Activated CD4-positive, alpha-beta memory T cell treated with anti-CD3 and anti-CD28 coated beads, Interleukin-2, amount 10 ng/mL, durations not matched to agents 7 days and 5 days (primary cell): ENCODE data around the gene EFNB2. TPM values are rescaled to one million over a fixed set of nuclear protein-coding genes. Genes with fewer than 3 reads are reported as not detected.

Experiments
- CTCF ChIA-PET: fragments of 350-600 bp; sonication (Branson Sonifier 250); formaldehyde crosslinking; loops from one replicate; lab custom pipeline; 2021; ENCODE audit warnings: antibody characterized with exemption, inconsistent platforms; lab: Charles Lee
- POLR2A ChIA-PET: fragments of 350-600 bp; sonication (Branson Sonifier 250); formaldehyde crosslinking; loops from one replicate; lab custom pipeline; 2021; ENCODE audit warnings: antibody characterized with exemption; lab: Charles Lee
- DNase-seq: peaks from one replicate; pipeline ENCODE4 v3.0.0-alpha.2; 2020
- H3K27ac Mint-ChIP-seq: one replicate; pipeline ENCODE4 v1.8.0; 2021; ENCODE audit warnings: mild to moderate bottlenecking, mixed read lengths
- H3K27me3 Mint-ChIP-seq: one replicate; pipeline ENCODE4 v1.8.0; 2021; ENCODE audit warnings: mixed read lengths
- H3K36me3 Mint-ChIP-seq: one replicate; pipeline ENCODE4 v1.8.0; 2021; ENCODE audit warnings: low read depth, mixed read lengths
- H3K4me1 Mint-ChIP-seq: one replicate; pipeline ENCODE4 v1.8.0; 2021; ENCODE audit warnings: mixed read lengths
- H3K4me3 Mint-ChIP-seq: one replicate; pipeline ENCODE4 v1.8.0; 2021; ENCODE audit warnings: mild to moderate bottlenecking, mixed read lengths
- H3K9me3 Mint-ChIP-seq: one replicate; pipeline ENCODE4 v1.8.0; 2021; ENCODE audit warnings: mixed read lengths
- total RNA-seq, 2 experiments: library from RNA; stranded (reverse); gene quantifications; one replicate each; pipeline ENCODE4 v1.2.3, GENCODE V29; 2021

EFNB2 gene
- total RNA-seq, 2 experiments from 2014 or later = 0.13 TPM

- no peak for DNase-seq
- no peak overlapping the region for H3K27ac Mint-ChIP-seq
- POLR2A ChIA-PET = no interaction called here
- H3K4me1 Mint-ChIP-seq = no peaks in the 10 kb centered on the region
- no peaks in the 10 kb centered on the region for H3K36me3 Mint-ChIP-seq
- H3K27me3 Mint-ChIP-seq = peaks cover 39% of the 10 kb centered on the region
- CTCF ChIA-PET = no interaction called here
- H3K9me3 Mint-ChIP-seq = no peaks in the 10 kb centered on the region
- H3K4me3 Mint-ChIP-seq = no peak overlapping the region
These were observed 35.6 kb downstream of the EFNB2 start for GRCh38 chr13:106499896-106500295.

- H3K4me3 Mint-ChIP-seq = no peak overlapping the region
These were observed 36.3 kb downstream of the EFNB2 start for GRCh38 chr13:106499113-106499512.

DNA sequence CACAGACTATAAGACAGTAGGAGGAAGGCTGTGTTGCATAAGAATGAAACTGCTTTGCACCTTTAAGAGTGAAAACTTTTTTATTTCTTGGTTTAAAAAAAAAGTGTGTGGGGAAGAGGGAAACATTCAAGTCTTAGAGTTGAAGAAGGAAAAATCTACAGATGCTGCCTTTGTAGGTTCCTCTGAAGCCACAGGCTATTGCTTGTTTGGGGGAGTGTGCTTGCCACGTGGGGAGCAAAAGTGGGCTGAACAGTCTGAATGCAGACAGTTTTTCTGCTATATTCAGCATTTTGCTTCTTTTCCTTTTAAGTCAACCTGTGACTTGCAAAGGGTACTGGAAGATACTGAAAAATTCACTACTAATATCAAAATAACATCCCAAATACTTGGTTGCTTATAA, 36.9 kb downstream of the EFNB2 start:
- peaks cover 45% of the 10 kb centered on the region for H3K27me3 Mint-ChIP-seq
- H3K27ac Mint-ChIP-seq = no peak overlapping the region
- DNase-seq = no peak
- POLR2A ChIA-PET = no interaction called here
- no peaks in the 10 kb centered on the region for H3K36me3 Mint-ChIP-seq
- no peak overlapping the region for H3K4me3 Mint-ChIP-seq
- CTCF ChIA-PET = no interaction called here
- no peaks in the 10 kb centered on the region for H3K9me3 Mint-ChIP-seq
- peaks cover 5% of the 10 kb centered on the region for H3K4me1 Mint-ChIP-seq

More at GRCh38 chr13:106499113-106499512, 36.3 kb downstream of the EFNB2 start:
- ChIA-PET POLR2A (no interaction called here), CTCF (no interaction called here)
- Mint-ChIP-seq H3K4me1 (no peaks in the 10 kb centered on the region), H3K9me3 (no peaks in the 10 kb centered on the region), H3K27ac (no peak overlapping the region), H3K36me3 (no peaks in the 10 kb centered on the region), H3K27me3 (peaks cover 42% of the 10 kb centered on the region)
- no peak for DNase-seq

DNA sequence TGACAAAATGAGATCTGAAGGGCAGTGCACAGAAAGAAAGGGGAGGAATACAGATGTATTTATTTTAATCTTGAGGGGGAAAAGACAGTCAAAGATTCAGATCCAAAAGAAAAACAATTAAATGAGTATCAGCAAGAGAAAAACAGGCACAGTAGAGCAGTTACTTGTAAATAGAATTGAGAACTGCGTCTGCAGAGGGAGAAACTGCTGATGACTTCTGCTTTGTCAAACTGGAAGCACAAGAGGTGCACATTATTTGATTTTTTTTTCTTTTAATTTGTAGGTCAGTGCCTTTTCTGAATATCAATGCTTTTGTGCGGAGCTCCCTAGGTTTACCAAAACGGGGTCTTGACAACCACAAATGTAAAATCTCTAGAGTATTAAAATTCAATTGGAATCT, 37.3 kb downstream of the EFNB2 start:
- peaks cover 45% of the 10 kb centered on the region for H3K27me3 Mint-ChIP-seq
- H3K27ac Mint-ChIP-seq = no peak overlapping the region
- ChIA-PET CTCF (no interaction called here), POLR2A (no interaction called here)
- no peaks in the 10 kb centered on the region for H3K36me3 Mint-ChIP-seq
- H3K4me1 Mint-ChIP-seq = peaks cover 7% of the 10 kb centered on the region
- H3K4me3 Mint-ChIP-seq = no peak overlapping the region
- no peaks in the 10 kb centered on the region for H3K9me3 Mint-ChIP-seq
- no peak for DNase-seq

- ChIA-PET POLR2A (no interaction called here), CTCF (no interaction called here)
- Mint-ChIP-seq H3K27me3 (peaks cover 41% of the 10 kb centered on the region), H3K4me1 (peaks cover 9% of the 10 kb centered on the region), H3K27ac (no peak overlapping the region), H3K36me3 (no peaks in the 10 kb centered on the region), H3K9me3 (no peaks in the 10 kb centered on the region), H3K4me3 (no peak overlapping the region)
- no peak for DNase-seq
These were observed 38.4 kb downstream of the EFNB2 start for GRCh38 chr13:106497079-106497478.

DNA sequence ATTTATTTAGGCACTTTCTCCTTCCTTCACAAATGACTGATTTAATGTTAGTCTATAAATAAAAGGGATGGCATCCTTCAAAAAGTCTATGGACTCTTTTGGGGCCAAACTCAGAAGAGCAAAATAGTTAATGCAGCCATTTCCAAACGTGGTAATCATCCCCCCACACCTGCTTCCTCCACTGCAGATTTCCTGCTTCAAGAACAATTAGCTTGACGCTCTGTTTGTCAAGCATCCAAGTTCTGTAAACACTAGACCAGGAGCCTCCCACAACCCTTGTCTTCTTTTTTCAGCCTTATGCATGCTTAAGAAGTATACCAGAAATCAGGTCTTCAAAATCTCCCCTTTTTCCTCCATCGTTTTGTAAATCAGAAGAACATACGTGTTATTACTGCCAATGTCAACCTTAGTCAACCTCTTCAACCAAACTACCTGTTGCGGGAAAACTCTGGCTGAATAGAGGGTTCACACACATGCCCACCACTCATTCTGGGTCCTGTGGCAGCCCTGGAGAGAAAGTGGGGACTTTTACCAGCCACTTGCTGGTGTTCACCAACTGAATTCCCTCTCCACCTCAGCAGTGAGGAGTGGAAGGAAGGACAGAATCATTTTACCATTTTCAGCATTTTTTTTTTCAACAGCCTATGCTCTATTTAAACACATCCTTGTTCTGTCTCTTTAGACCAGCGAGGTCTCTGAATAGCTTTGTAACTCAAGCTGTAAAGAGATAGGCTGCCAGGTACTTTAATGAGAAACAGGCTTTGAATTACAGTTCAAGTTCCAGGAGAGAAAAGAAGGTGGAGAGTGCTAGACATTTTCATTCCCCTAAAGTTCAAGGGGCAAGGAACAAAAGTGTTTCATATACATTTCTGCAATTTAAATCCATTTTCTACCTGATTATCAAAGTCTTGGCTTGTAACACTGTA, 39.1 kb downstream of the EFNB2 start:
- H3K4me1 Mint-ChIP-seq = peaks cover 9% of the 10 kb centered on the region
- H3K36me3 Mint-ChIP-seq = no peaks in the 10 kb centered on the region
- no peak overlapping the region for H3K4me3 Mint-ChIP-seq
- H3K9me3 Mint-ChIP-seq = no peaks in the 10 kb centered on the region
- H3K27me3 Mint-ChIP-seq = peaks cover 46% of the 10 kb centered on the region
- DNase-seq = no peak
- no peak overlapping the region for H3K27ac Mint-ChIP-seq
- ChIA-PET POLR2A (no interaction called here), CTCF (no interaction called here)

- POLR2A ChIA-PET = no interaction called here
- no peak overlapping the region for H3K4me3 Mint-ChIP-seq
- CTCF ChIA-PET = interaction anchor here (1.5 kb wide), 1 partner anchor 41 kb away, joined by 3 read pairs; the partner anchor contains the start of gene EFNB2
- peaks cover 46% of the 10 kb centered on the region for H3K27me3 Mint-ChIP-seq
- no peaks in the 10 kb centered on the region for H3K9me3 Mint-ChIP-seq
- H3K27ac Mint-ChIP-seq = no peak overlapping the region
- DNase-seq = no peak
- peaks cover 15% of the 10 kb centered on the region for H3K4me1 Mint-ChIP-seq
- no peaks in the 10 kb centered on the region for H3K36me3 Mint-ChIP-seq
These were observed 40.5 kb downstream of the EFNB2 start for GRCh38 chr13:106494936-106495335.

GRCh38 chr13:106494506-106494905, 41.0 kb downstream of the EFNB2 start:
- H3K4me3 Mint-ChIP-seq = no peak overlapping the region
- H3K27ac Mint-ChIP-seq = no peak overlapping the region
- DNase-seq = no peak
- H3K4me1 Mint-ChIP-seq = peaks cover 15% of the 10 kb centered on the region
- H3K27me3 Mint-ChIP-seq = peaks cover 44% of the 10 kb centered on the region
- POLR2A ChIA-PET = no interaction called here
- CTCF ChIA-PET = interaction anchor here (1.5 kb wide), 1 partner anchor 41 kb away, joined by 3 read pairs; the partner anchor contains the start of gene EFNB2
- H3K9me3 Mint-ChIP-seq = no peaks in the 10 kb centered on the region
- no peaks in the 10 kb centered on the region for H3K36me3 Mint-ChIP-seq

GRCh38 chr13:106493533-106494220, 41.8 kb downstream of the EFNB2 start:
- Mint-ChIP-seq H3K27me3 (peaks cover 42% of the 10 kb centered on the region), H3K4me3 (no peak overlapping the region), H3K9me3 (no peaks in the 10 kb centered on the region), H3K36me3 (no peaks in the 10 kb centered on the region), H3K27ac (no peak overlapping the region), H3K4me1 (peaks cover 15% of the 10 kb centered on the region)
- ChIA-PET CTCF (interaction anchor here (1.5 kb wide), 1 partner anchor 42 kb away, joined by 3 read pairs; the partner anchor contains the start of gene EFNB2), POLR2A (no interaction called here)
- no peak for DNase-seq

GRCh38 chr13:106492588-106493475, 42.6 kb downstream of the EFNB2 start:
- no peak for DNase-seq
- H3K27me3 Mint-ChIP-seq = peaks cover 35% of the 10 kb centered on the region
- no peaks in the 10 kb centered on the region for H3K9me3 Mint-ChIP-seq
- no peak overlapping the region for H3K27ac Mint-ChIP-seq
- ChIA-PET POLR2A (no interaction called here), CTCF (no interaction called here)
- peaks cover 15% of the 10 kb centered on the region for H3K4me1 Mint-ChIP-seq
- H3K4me3 Mint-ChIP-seq = no peak overlapping the region
- H3K36me3 Mint-ChIP-seq = no peaks in the 10 kb centered on the region

DNA sequence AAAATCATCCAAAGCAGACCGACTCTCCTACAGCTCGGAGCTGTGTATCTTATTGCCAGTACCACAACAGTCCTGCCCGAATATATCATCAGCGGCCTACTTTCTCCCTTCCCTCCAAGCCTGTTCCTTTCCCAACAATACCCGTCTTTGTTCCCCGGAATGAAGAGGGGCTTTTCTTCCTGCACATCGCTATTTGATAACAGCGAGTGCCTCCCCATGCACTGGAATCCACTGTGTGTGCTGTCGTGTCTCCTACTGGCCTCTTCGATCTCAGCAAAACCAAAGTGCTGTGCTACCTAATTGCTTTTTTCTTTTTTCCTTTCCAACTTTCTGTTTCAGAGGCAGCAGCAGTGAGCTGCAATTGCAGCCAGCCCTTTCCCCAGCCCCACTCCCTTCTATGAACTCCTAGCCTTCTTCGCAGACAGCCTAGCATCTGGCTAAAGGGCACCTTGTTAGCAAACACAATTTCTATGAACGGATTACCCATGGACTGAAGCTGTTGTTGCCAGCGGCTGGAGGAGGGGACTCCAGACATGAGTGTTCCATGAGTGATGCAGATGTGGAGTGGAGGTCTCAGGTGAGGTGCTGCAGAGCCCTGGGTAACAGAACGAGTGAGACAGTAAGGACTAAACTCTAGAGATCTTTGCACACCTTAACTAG, 43.4 kb downstream of the EFNB2 start:
- no peak for DNase-seq
- H3K36me3 Mint-ChIP-seq = no peaks in the 10 kb centered on the region
- ChIA-PET POLR2A (no interaction called here), CTCF (no interaction called here)
- H3K27ac Mint-ChIP-seq = no peak overlapping the region
- H3K4me3 Mint-ChIP-seq = no peak overlapping the region
- no peaks in the 10 kb centered on the region for H3K9me3 Mint-ChIP-seq
- H3K4me1 Mint-ChIP-seq = peaks cover 15% of the 10 kb centered on the region
- peaks cover 29% of the 10 kb centered on the region for H3K27me3 Mint-ChIP-seq

- no peak for DNase-seq
- POLR2A ChIA-PET = no interaction called here
- CTCF ChIA-PET = no interaction called here
- Mint-ChIP-seq H3K4me1 (peaks cover 15% of the 10 kb centered on the region), H3K27ac (no peak overlapping the region), H3K9me3 (no peaks in the 10 kb centered on the region), H3K27me3 (peaks cover 29% of the 10 kb centered on the region), H3K36me3 (no peaks in the 10 kb centered on the region), H3K4me3 (no peak overlapping the region)
These were observed 44.0 kb downstream of the EFNB2 start for GRCh38 chr13:106491463-106491862.
